PC-9 (cell line): ENCODE data around the gene RUSF1. TPM values are rescaled to one million over a fixed set of nuclear protein-coding genes. Genes with fewer than 3 reads are reported as not detected.

Source experiments
- BruUV-seq: library from RNA; stranded (reverse); fragments of 400-500 nt; replicated peaks from 2 replicates; lab custom pipeline; 2021; lab: Mats Ljungman, UMichigan
- CTCF ChIA-PET: fragments of 300-600 bp; sonication (Branson Sonifier 250); formaldehyde crosslinking; loops from one replicate; lab custom pipeline; 2022; ENCODE audit warnings: antibody characterized with exemption; lab: Charles Lee
- POLR2A ChIA-PET: fragments of 300-600 bp; sonication (Branson Sonifier 250); formaldehyde crosslinking; loops from one replicate; lab custom pipeline; 2022; ENCODE audit warnings: antibody characterized with exemption; ENCODE audit not compliant: unreplicated experiment; lab: Charles Lee
- DNase-seq, 2 experiments: peaks; one replicate each; pipeline versions ENCODE4 v3.0.0 to v3.0.0-alpha.2; 2015 to 2022; ENCODE audit warnings: mixed read lengths in 1 of 2
- H2AFZ ChIP-seq: fragments of 200-600 bp; sonication (generic); 2 replicates; pipeline ENCODE4 v1.8.1; 2017; ENCODE audit warnings: antibody characterized with exemption
- H3F3A ChIP-seq: fragments of 200-600 bp; sonication (generic); 2 replicates; pipeline ENCODE4 v1.8.1; 2017; ENCODE audit warnings: antibody characterized with exemption, mild to moderate bottlenecking, low read depth; ENCODE audit not compliant: insufficient read depth
- H3K27ac ChIP-seq: fragments of 200-600 bp; sonication (generic); 2 replicates; pipeline ENCODE4 v1.6.1; 2016; ENCODE audit warnings: mixed run types
- H3K27me3 ChIP-seq: fragments of 200-600 bp; sonication (generic); 2 replicates; pipeline ENCODE4 v1.6.1; 2016; ENCODE audit warnings: low read depth, mixed run types; ENCODE audit not compliant: insufficient read depth
- H3K36me3 ChIP-seq: fragments of 200-600 bp; sonication (generic); 2 replicates; pipeline ENCODE4 v1.6.1; 2016; ENCODE audit warnings: low read depth, mixed run types
- H3K4me1 ChIP-seq: fragments of 200-600 bp; sonication (generic); replicated peaks from 2 replicates; pipeline ENCODE4 v1.6.1; 2016; ENCODE audit warnings: mixed run types; ENCODE audit not compliant: insufficient read depth
- H3K4me2 ChIP-seq: fragments of 200-600 bp; sonication (generic); 2 replicates; pipeline ENCODE4 v1.6.1; 2017; ENCODE audit warnings: mixed run types
- H3K4me3 ChIP-seq: fragments of 200-600 bp; sonication (generic); 2 replicates; pipeline ENCODE4 v1.6.1; 2016; ENCODE audit warnings: mixed run types
- H3K79me2 ChIP-seq: fragments of 200-600 bp; sonication (generic); 2 replicates; pipeline ENCODE4 v1.6.1; 2017; ENCODE audit warnings: low read depth, mixed run types
- H3K9me2 ChIP-seq: fragments of 200-600 bp; sonication (generic); 2 replicates; pipeline ENCODE4 v1.8.1; 2017; ENCODE audit warnings: mild to moderate bottlenecking; ENCODE audit not compliant: insufficient read depth
- H3K9me3 ChIP-seq: fragments of 200-600 bp; sonication (generic); 2 replicates; pipeline ENCODE4 v1.8.1; 2016; ENCODE audit warnings: low read depth; ENCODE audit not compliant: insufficient read depth
- H4K20me1 ChIP-seq: fragments of 200-600 bp; sonication (generic); 2 replicates; pipeline ENCODE4 v1.8.1; 2017; ENCODE audit not compliant: insufficient read depth
- CTCF ChIP-seq: fragments of 200-600 bp; sonication (generic); conservative IDR thresholded peaks from 2 replicates; pipeline ENCODE4 v1.6.1; 2017; ENCODE audit warnings: mixed run types, antibody characterized with exemption, mild to moderate bottlenecking, moderate library complexity
- EZH2 ChIP-seq: fragments of 200-600 bp; sonication (generic); IDR thresholded peaks from 2 replicates; pipeline ENCODE4 v1.8.0; 2017; ENCODE audit warnings: antibody characterized with exemption, low read depth
- intact Hi-C: fragments of 100-400 bp; cut with micrococcal nuclease; formaldehyde crosslinking; loops from one replicate; pipeline ENCODE4 v1.10.0; 2022; ENCODE audit not compliant: unreplicated experiment
- total RNA-seq: library from RNA; stranded (reverse); gene quantifications from 2 replicates; pipeline ENCODE4 v1.2.3, GENCODE V29; 2021

The RUSF1 gene
- total RNA-seq, 1 experiment from 2014 or later, result 86.7 TPM

DNA sequence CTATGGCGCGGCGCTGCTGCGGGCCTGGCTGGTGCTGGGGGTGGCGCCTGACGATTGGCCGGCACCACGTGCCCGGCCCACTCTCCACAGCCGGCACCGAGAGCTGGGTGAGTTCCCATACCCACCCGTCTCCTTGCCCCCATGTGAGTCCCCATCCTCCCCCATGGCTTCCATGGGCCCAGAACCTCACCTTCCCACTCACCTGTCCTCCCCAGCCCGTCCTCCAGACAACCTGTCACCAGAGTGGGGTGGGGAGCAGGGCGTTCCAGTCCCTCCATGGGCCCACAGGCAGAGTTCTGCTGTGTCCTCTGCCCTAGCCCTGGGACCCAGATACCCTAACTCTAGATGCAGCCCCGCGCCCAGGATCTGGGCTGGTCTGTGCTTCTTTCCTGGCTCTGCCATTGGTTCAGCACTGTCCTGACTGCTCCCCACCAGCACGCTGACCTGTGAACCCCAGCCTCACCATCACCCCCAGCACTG lies 43.4 kb downstream of the RUSF1 start:
- Histone ChIP-seq H2AFZ (no peak overlapping the region), H3K4me3 (no peak overlapping the region), H3F3A (peaks cover 12% of the 10 kb centered on the region; the same call in 1 of the 2 replicates), H3K9me2 (no peaks in the 10 kb centered on the region), H3K79me2 (peaks cover 14% of the 10 kb centered on the region), H3K36me3 (no peaks in the 10 kb centered on the region), H4K20me1 (no peaks in the 10 kb centered on the region; the same call in 1 of the 2 replicates), H3K27ac (no peak overlapping the region), H3K9me3 (no peaks in the 10 kb centered on the region), H3K4me1 (peaks cover 9% of the 10 kb centered on the region), H3K27me3 (no peaks in the 10 kb centered on the region), H3K4me2 (no peak overlapping the region)
- CTCF ChIA-PET, result no interaction called here
- TF ChIP-seq EZH2 (no peak), CTCF (no peak)
- DNase-seq, result no peak
- POLR2A ChIA-PET, result no interaction called here
- intact Hi-C loops, result no loop called here
- BruUV-seq, result no TSS peak

- Histone ChIP-seq H3K9me2 (no peaks in the 10 kb centered on the region), H3K79me2 (peaks cover 14% of the 10 kb centered on the region), H3K4me3 (no peak overlapping the region), H4K20me1 (no peaks in the 10 kb centered on the region; the same call in 1 of the 2 replicates), H3K9me3 (no peaks in the 10 kb centered on the region), H3K4me2 (no peak overlapping the region), H3K27me3 (no peaks in the 10 kb centered on the region), H3K27ac (no peak overlapping the region), H3K36me3 (no peaks in the 10 kb centered on the region), H3F3A (peaks cover 12% of the 10 kb centered on the region; the same call in 1 of the 2 replicates), H3K4me1 (peaks cover 9% of the 10 kb centered on the region), H2AFZ (no peak overlapping the region)
- DNase-seq, result no peak
- ChIA-PET POLR2A (no interaction called here), CTCF (no interaction called here)
- no TSS peak for BruUV-seq
- intact Hi-C loops, result no loop called here
- TF ChIP-seq CTCF (no peak), EZH2 (no peak)
These were observed 43.8 kb downstream of the RUSF1 start for GRCh38 chr16:31464348-31464769.

DNA sequence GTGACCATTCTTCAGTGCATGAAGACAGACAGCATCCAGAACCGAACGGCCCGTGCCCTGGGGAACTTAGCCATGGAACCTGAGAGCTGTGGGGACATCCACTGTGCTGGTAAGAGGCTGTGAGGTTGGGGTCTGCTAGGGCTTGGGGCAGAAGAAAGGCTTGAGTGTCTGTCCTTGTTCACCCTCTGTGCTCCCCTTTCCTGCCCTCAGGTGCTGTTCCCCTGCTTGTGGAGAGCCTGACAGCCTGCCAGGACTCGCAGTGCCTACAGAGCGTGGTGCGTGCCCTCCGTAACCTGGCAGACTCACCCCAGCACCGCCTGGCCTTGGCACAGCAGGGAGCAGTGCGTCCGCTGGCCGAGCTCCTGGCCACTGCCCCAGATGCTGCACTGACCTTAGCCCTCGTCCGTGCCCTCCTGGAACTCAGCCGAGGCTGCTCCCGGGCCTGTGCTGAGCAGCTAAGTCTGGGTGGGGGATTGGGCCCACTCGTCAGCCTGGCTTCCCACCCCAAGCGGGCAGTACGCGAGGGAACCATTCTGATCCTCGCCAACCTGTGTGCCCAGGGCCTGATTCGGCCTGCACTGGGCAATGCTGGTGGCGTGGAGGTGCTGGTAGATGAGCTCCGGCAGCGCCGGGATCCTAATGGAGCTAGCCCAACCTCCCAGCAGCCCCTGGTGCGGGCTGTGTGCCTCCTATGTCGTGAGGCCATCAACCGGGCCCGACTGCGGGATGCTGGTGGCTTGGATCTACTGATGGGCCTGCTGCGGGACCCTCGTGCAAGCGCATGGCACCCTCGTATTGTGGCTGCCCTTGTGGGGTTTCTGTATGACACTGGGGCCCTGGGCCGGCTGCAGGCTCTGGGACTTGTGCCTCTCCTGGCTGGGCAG lies 46.0 kb downstream of the RUSF1 start:
- TF ChIP-seq CTCF, result no peak
- no peak for TF ChIP-seq EZH2
- Histone ChIP-seq H4K20me1 (peaks cover 7% of the 10 kb centered on the region), H3K9me3 (no peaks in the 10 kb centered on the region), H3K4me3 (no peak overlapping the region), H3K9me2 (no peaks in the 10 kb centered on the region), H3K4me2 (no peak overlapping the region), H3K79me2 (peaks cover 31% of the 10 kb centered on the region), H3F3A (peaks cover 29% of the 10 kb centered on the region), H3K4me1 (peaks cover 17% of the 10 kb centered on the region), H3K27me3 (no peaks in the 10 kb centered on the region), H3K27ac (no peak overlapping the region), H2AFZ (no peak overlapping the region), H3K36me3 (no peaks in the 10 kb centered on the region)
- BruUV-seq, result no TSS peak
- ChIA-PET CTCF (no interaction called here), POLR2A (no interaction called here)
- intact Hi-C loops, result no loop called here
- no peak for DNase-seq
